ENCODE measurements around the gene GRIN2A.
A peak's percentile ranks its signal among the peaks of the same experiment; 100 is the strongest.

Gene GRIN2A

GRCh38 chr16:9970244-9970643 lies 212.0 kb downstream of the GRIN2A start:
- H3K9me3 Mint-ChIP-seq: peaks cover 11% of the 10 kb centered on the region
- H3K27me3 Mint-ChIP-seq (ENCODE audit: low read depth): no peaks in the 10 kb centered on the region
- H3K4me3 Mint-ChIP-seq: no peak overlapping the region
- H3K4me1 Mint-ChIP-seq: no peaks in the 10 kb centered on the region
- no peak for TF ChIP-seq CTCF (IDR thresholded peaks at IDR 0.05; ENCODE audit: unreplicated experiment in 3 of 3)
- no peaks in the 10 kb centered on the region for H3K36me3 Mint-ChIP-seq (ENCODE audit: low read depth)
- H3K27ac Mint-ChIP-seq: peak overlapping the region in 2 of 3 experiments; percentile 69 to 84

- peak overlapping the region in 2 of 3 experiments; percentile 69 to 84 for H3K27ac Mint-ChIP-seq
- no peak overlapping the region for H3K4me3 Mint-ChIP-seq
- H3K4me1 Mint-ChIP-seq: no peaks in the 10 kb centered on the region
- H3K27me3 Mint-ChIP-seq (ENCODE audit: low read depth): peaks cover 2% of the 10 kb centered on the region
- no peaks in the 10 kb centered on the region for H3K36me3 Mint-ChIP-seq (ENCODE audit: low read depth)
- H3K9me3 Mint-ChIP-seq: peaks cover 11% of the 10 kb centered on the region
- no peak for TF ChIP-seq CTCF (IDR thresholded peaks at IDR 0.05; ENCODE audit: unreplicated experiment in 3 of 3)
Measured at GRCh38 chr16:9969580-9969979, 212.6 kb downstream of the GRIN2A start.

GRCh38 chr16:9966569-9967157 lies 215.6 kb downstream of the GRIN2A start:
- Mint-ChIP-seq H3K9me3 (no peaks in the 10 kb centered on the region), H3K4me1 (no peaks in the 10 kb centered on the region), H3K27ac (no peak overlapping the region), H3K27me3 (ENCODE audit: low read depth) (peaks cover 4% of the 10 kb centered on the region), H3K36me3 (ENCODE audit: low read depth) (no peaks in the 10 kb centered on the region), H3K4me3 (no peak overlapping the region)
- no peak for TF ChIP-seq CTCF (IDR thresholded peaks at IDR 0.05; ENCODE audit: unreplicated experiment in 3 of 3)

GRCh38 chr16:9965079-9965478 lies 217.1 kb downstream of the GRIN2A start:
- peaks cover 4% of the 10 kb centered on the region for H3K27me3 Mint-ChIP-seq (ENCODE audit: low read depth)
- no peaks in the 10 kb centered on the region for H3K9me3 Mint-ChIP-seq
- H3K4me1 Mint-ChIP-seq: no peaks in the 10 kb centered on the region
- H3K27ac Mint-ChIP-seq: no peak overlapping the region
- H3K4me3 Mint-ChIP-seq: no peak overlapping the region
- no peak for TF ChIP-seq CTCF (IDR thresholded peaks at IDR 0.05; ENCODE audit: unreplicated experiment in 3 of 3)
- H3K36me3 Mint-ChIP-seq (ENCODE audit: low read depth): no peaks in the 10 kb centered on the region

- no peak for TF ChIP-seq CTCF (IDR thresholded peaks at IDR 0.05; ENCODE audit: unreplicated experiment in 3 of 3)
- no peak overlapping the region for H3K27ac Mint-ChIP-seq
- no peak overlapping the region for H3K4me3 Mint-ChIP-seq
- peaks cover 4% of the 10 kb centered on the region for H3K27me3 Mint-ChIP-seq (ENCODE audit: low read depth)
- no peaks in the 10 kb centered on the region for H3K4me1 Mint-ChIP-seq
- no peaks in the 10 kb centered on the region for H3K9me3 Mint-ChIP-seq
- H3K36me3 Mint-ChIP-seq (ENCODE audit: low read depth): no peaks in the 10 kb centered on the region
Measured at GRCh38 chr16:9964426-9964825, 217.8 kb downstream of the GRIN2A start.

GRCh38 chr16:9957433-9957832 lies 224.8 kb downstream of the GRIN2A start:
- H3K27me3 Mint-ChIP-seq (ENCODE audit: low read depth): peaks cover 15% of the 10 kb centered on the region
- H3K9me3 Mint-ChIP-seq: no peaks in the 10 kb centered on the region
- no peak overlapping the region for H3K27ac Mint-ChIP-seq
- TF ChIP-seq CTCF (IDR thresholded peaks at IDR 0.05; ENCODE audit: unreplicated experiment in 3 of 3): no peak
- no peak overlapping the region for H3K4me3 Mint-ChIP-seq
- no peaks in the 10 kb centered on the region for H3K36me3 Mint-ChIP-seq (ENCODE audit: low read depth)
- no peaks in the 10 kb centered on the region for H3K4me1 Mint-ChIP-seq

All from nephron (organoid).